ENCODE data around the gene SH3GLB1. TPM values are rescaled to one million over a fixed set of nuclear protein-coding genes. Genes with fewer than 3 reads are reported as not detected.

The SH3GLB1 gene
- total RNA-seq, 2 experiments from 2014 or later: 46.1 to 47.3 TPM

DNA sequence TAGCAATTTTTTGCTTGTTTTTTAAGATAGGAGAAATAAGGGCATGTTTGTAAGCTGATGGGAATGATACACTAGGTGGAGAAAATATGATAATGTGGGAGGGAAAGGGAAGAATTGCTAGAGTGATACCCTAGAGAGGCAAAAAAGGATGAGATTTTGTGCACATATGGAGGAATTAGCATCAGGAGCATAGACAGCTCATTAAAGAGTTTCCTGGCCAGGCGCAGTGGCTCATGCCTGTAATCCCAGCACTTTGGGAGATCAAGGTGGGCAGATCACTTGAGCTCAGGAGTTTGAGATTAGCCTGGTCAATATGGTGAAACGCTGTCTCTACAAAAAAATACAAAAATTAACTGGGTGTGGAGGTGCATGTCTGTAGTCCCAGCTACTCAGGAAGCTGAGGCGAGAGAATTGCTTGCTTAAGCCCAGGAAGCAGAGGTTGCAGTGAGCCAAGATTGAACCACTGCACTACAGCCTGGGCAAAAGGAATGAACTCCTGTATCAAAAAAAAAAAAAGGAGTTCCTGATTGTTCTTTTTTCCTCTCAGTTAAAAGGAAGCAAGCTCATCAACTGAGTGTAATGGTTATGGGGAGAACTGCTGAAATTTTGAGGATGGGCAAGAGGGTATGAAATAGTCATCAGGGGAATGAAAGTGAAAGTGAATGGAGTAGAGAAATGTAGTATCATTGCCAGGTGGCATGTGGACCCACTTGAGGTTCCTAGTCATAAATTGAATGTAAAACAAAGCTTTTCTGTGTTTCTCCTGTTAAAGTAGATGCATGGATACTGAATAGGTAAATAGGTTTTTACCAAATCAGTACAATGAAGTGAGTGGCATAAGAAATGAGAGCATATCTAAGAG lies 35.5 kb downstream of the SH3GLB1 start:
- H3K4me1 Mint-ChIP-seq (ENCODE audit: low read depth): no peaks in the 10 kb centered on the region
- H3K9me3 Mint-ChIP-seq: no peaks in the 10 kb centered on the region
- peak; percentile 84 for ATAC-seq
- no peak overlapping the region for H3K4me3 Mint-ChIP-seq
- no peak overlapping the region for H3K27ac Mint-ChIP-seq
- no peak for DNase-seq
- intact Hi-C loops (cut with micrococcal nuclease): loop anchor here (5.0 to 10.0 kb wide), 2 partner anchors 238 to 265 kb away; no protein-coding TSS in a partner anchor
- ChIA-PET CTCF (interaction anchor here (0.8 to 7.1 kb wide), 4 partner anchors 9 to 266 kb away, joined by 3 to 41 read pairs (median 4); partner anchors contain the start of gene SH3GLB1), POLR2A (interaction anchor here (0.9 to 1.6 kb wide), 2 partner anchors 9 to 1463 kb away, joined by 3 to 5 read pairs; partner anchors contain the start of gene BCL10)
- no peaks in the 10 kb centered on the region for H3K27me3 Mint-ChIP-seq
- TF ChIP-seq, protein P1, sequence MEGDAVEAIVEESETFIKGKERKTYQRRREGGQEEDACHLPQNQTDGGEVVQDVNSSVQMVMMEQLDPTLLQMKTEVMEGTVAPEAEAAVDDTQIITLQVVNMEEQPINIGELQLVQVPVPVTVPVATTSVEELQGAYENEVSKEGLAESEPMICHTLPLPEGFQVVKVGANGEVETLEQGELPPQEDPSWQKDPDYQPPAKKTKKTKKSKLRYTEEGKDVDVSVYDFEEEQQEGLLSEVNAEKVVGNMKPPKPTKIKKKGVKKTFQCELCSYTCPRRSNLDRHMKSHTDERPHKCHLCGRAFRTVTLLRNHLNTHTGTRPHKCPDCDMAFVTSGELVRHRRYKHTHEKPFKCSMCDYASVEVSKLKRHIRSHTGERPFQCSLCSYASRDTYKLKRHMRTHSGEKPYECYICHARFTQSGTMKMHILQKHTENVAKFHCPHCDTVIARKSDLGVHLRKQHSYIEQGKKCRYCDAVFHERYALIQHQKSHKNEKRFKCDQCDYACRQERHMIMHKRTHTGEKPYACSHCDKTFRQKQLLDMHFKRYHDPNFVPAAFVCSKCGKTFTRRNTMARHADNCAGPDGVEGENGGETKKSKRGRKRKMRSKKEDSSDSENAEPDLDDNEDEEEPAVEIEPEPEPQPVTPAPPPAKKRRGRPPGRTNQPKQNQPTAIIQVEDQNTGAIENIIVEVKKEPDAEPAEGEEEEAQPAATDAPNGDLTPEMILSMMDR (IDR thresholded peaks at IDR 0.05): no peak
- peaks cover 30% of the 10 kb centered on the region for H3K36me3 Mint-ChIP-seq (ENCODE audit: low read depth)

DNA sequence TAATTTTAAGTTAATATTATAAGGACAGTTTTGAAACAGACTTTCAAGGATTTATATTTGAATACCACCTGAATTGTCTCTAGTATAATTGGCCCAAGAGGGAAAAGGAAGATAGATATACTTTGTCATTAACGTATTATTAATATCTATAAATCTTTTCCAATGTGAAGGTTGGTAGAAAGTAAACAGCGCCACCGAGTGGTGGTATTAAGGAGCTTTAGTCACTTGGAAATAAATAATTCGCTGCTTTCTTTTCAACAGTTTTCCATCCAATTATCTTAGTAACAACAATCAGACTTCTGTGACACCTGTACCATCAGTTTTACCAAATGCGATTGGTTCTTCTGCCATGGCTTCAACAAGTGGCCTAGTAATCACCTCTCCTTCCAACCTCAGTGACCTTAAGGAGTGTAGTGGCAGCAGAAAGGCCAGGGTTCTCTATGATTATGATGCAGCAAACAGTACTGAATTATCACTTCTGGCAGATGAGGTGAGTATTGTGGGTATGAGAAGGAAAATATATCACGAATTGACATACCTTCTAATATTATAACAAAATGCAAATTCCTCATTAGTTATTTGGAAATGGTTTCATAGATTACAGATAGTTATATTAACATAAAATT lies 37.7 kb downstream of the SH3GLB1 start:
- CTCF ChIA-PET: interaction anchor here (0.7 to 7.1 kb wide), 8 partner anchors 8 to 237 kb away, joined by 3 to 41 read pairs (median 4); partner anchors contain the start of gene SH3GLB1
- no peak for ATAC-seq
- intact Hi-C loops (cut with micrococcal nuclease): loop anchor here (5.0 to 10.0 kb wide), 2 partner anchors 240 to 267 kb away; no protein-coding TSS in a partner anchor
- Mint-ChIP-seq H3K27ac (no peak overlapping the region), H3K4me1 (ENCODE audit: low read depth) (no peaks in the 10 kb centered on the region), H3K27me3 (no peaks in the 10 kb centered on the region), H3K4me3 (no peak overlapping the region), H3K36me3 (ENCODE audit: low read depth) (peaks cover 22% of the 10 kb centered on the region), H3K9me3 (no peaks in the 10 kb centered on the region)
- peak; percentile 58 for DNase-seq
- TF ChIP-seq, protein P1 (IDR thresholded peaks at IDR 0.05): peak; percentile 70
- POLR2A ChIA-PET: no interaction called here

DNA sequence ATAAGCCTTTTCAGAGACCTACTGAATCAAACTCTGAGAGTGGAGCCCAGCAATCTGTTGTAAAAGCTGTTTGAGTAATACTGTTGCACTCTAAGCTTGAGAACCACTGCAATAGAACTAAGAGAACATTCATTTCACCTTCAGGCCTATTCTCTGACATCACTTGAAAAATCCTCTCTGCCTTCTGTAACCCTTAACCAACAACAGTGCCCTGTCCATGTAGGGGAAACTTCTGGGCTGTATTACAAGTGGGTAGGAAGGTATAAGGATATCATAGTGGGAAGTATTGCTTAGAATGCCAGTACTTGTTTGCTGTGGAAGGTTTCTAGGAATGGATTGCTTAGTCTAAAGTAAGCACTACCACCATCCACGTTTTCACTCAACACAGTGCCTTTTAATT lies 42.9 kb downstream of the SH3GLB1 start:
- H3K27ac Mint-ChIP-seq: no peak overlapping the region
- TF ChIP-seq, protein P1 (IDR thresholded peaks at IDR 0.05): no peak
- ChIA-PET CTCF (interaction anchor here (7.1 kb wide), 1 partner anchor 42 kb away, joined by 41 read pairs; the partner anchor contains the start of gene SH3GLB1), POLR2A (no interaction called here)
- no peaks in the 10 kb centered on the region for H3K27me3 Mint-ChIP-seq
- ATAC-seq (no peak), DNase-seq (no peak)
- intact Hi-C loops (cut with micrococcal nuclease): loop anchor here (10.0 kb wide), 1 partner anchor 273 kb away; no protein-coding TSS in a partner anchor
- H3K9me3 Mint-ChIP-seq: no peaks in the 10 kb centered on the region
- H3K36me3 Mint-ChIP-seq (ENCODE audit: low read depth): peaks cover 14% of the 10 kb centered on the region
- no peak overlapping the region for H3K4me3 Mint-ChIP-seq
- H3K4me1 Mint-ChIP-seq (ENCODE audit: low read depth): peaks cover 9% of the 10 kb centered on the region

DNA sequence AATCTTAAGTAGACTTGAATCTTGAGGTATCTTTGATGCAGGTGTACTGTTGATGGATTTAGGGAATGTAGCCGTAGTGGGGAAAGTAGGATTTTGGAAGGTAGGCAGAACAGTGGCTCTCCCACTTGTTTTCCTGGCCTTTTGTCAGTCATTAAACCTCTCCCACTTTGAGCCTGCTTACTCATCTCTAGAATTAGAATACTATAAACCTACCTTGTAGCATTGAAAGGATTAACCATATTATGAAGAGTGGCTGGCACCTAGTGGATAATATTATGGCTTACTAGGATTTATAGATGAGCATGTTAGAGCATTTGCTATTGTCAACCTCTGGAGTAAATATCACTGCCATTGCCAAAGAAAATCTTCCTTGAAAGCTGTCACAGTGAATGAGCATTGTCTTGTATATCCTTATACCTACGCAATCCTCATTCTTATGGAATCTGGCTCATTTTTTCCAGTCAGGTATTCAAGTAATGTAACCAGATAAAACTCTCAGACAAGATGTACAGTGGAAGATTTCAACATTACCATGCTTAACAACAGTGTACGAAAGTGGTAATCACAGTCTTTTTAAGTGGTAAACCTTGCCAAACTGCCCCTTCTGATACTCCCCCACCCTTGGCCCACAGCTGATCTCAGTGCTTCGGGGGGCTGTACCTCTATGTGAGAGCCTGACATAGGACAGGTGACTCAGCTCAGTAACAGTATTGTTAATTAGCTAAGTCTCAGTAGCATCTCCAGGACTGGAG lies 44.4 kb downstream of the SH3GLB1 start:
- Mint-ChIP-seq H3K36me3 (ENCODE audit: low read depth) (peaks cover 14% of the 10 kb centered on the region), H3K27ac (no peak overlapping the region), H3K27me3 (no peaks in the 10 kb centered on the region), H3K9me3 (no peaks in the 10 kb centered on the region), H3K4me1 (ENCODE audit: low read depth) (peaks cover 9% of the 10 kb centered on the region), H3K4me3 (no peak overlapping the region)
- intact Hi-C loops (cut with micrococcal nuclease): loop anchor here (10.0 kb wide), 1 partner anchor 274 kb away; no protein-coding TSS in a partner anchor
- POLR2A ChIA-PET: interaction anchor here (0.9 to 1.4 kb wide), 2 partner anchors 9 to 22 kb away, joined by 3 to 5 read pairs; no protein-coding TSS in a partner anchor
- CTCF ChIA-PET: interaction anchor here (1.0 to 1.4 kb wide), 5 partner anchors 9 to 247 kb away, joined by 3 to 9 read pairs (median 4); partner anchors contain the start of gene SH3GLB1
- ATAC-seq (peak; percentile 76), DNase-seq (peak; percentile 39)
- TF ChIP-seq, protein P1 (IDR thresholded peaks at IDR 0.05): no peak
